NB4 (cell line): Measurements from ENCODE around the gene FGFBP2.

ENCODE experiments used
- DNase-seq: peaks from one replicate; pipeline ENCODE4 v3.0.0; 2010; ENCODE audit warnings: low read depth
- H3K4me3 ChIP-seq: one replicate; pipeline ENCODE4 v1.5.1; 2011; ENCODE audit warnings: mild to moderate bottlenecking, low read depth, low read length, moderate library complexity
- CTCF ChIP-seq: IDR thresholded peaks from one replicate; pipeline ENCODE4 v1.5.1; 2012; ENCODE audit warnings: low read depth, low read length
- MAX ChIP-seq: IDR thresholded peaks from 2 replicates; pipeline ENCODE4 v1.6.1; 2011; ENCODE audit warnings: low read depth, low read length
- MYC ChIP-seq: IDR thresholded peaks from 2 replicates; pipeline ENCODE4 v1.6.1; 2011; ENCODE audit warnings: low read depth, low read length
- POLR2A ChIP-seq: IDR thresholded peaks from 2 replicates; pipeline ENCODE4 v1.6.1; 2011; ENCODE audit warnings: mild to moderate bottlenecking; ENCODE audit not compliant: insufficient read length; ENCODE audit errors: extremely low read depth

FGFBP2 gene

GRCh38 chr4:15938182-15938581 lies 24.8 kb downstream of the FGFBP2 start:
- DNase-seq, result no peak
- no peak for TF ChIP-seq CTCF
- no peak for TF ChIP-seq MYC
- no peak for TF ChIP-seq POLR2A
- no peak for TF ChIP-seq MAX
- H3K4me3 ChIP-seq, result no peak overlapping the region

GRCh38 chr4:15936495-15936894 lies 26.5 kb downstream of the FGFBP2 start:
- TF ChIP-seq POLR2A, result no peak
- no peak for TF ChIP-seq MYC
- TF ChIP-seq CTCF, result no peak
- no peak for TF ChIP-seq MAX
- no peak for DNase-seq
- H3K4me3 ChIP-seq, result no peak overlapping the region

- no peak overlapping the region for H3K4me3 ChIP-seq
- TF ChIP-seq CTCF (no peak), POLR2A (no peak), MAX (no peak), MYC (no peak)
- DNase-seq, result no peak
These were observed 27.2 kb downstream of the FGFBP2 start for GRCh38 chr4:15935504-15936402.

- H3K4me3 ChIP-seq, result no peak overlapping the region
- no peak for DNase-seq
- TF ChIP-seq MAX (no peak), CTCF (no peak), MYC (no peak), POLR2A (no peak)
These were observed 28.7 kb downstream of the FGFBP2 start for GRCh38 chr4:15934259-15934658.

GRCh38 chr4:15931451-15932210 lies 31.3 kb downstream of the FGFBP2 start:
- TF ChIP-seq MYC, result no peak
- no peak for TF ChIP-seq CTCF
- no peak for TF ChIP-seq MAX
- no peak for TF ChIP-seq POLR2A
- H3K4me3 ChIP-seq, result no peak overlapping the region
- no peak for DNase-seq
